Activated CD4-positive, alpha-beta memory T cell treated with anti-CD3 and anti-CD28 coated beads for 36 hours (primary cell): ENCODE data around the gene NOTUM. TPM values are rescaled to one million over a fixed set of nuclear protein-coding genes. Genes with fewer than 3 reads are reported as not detected.
A peak's percentile ranks its signal among the peaks of the same experiment; 100 is the strongest.

Experiments used
- CTCF ChIA-PET: fragments of 350-600 bp; sonication (Branson Sonifier 250); formaldehyde crosslinking; loops from one replicate; lab custom pipeline; 2021; ENCODE audit warnings: antibody characterized with exemption, inconsistent platforms; lab: Charles Lee
- POLR2A ChIA-PET: fragments of 350-600 bp; sonication (Branson Sonifier 250); formaldehyde crosslinking; loops from one replicate; lab custom pipeline; 2021; ENCODE audit warnings: antibody characterized with exemption; lab: Charles Lee
- DNase-seq: peaks from one replicate; pipeline ENCODE4 v3.0.0-alpha.2; 2020
- H3K27ac Mint-ChIP-seq: one replicate; pipeline ENCODE4 v1.8.0; 2021; ENCODE audit warnings: mixed read lengths
- H3K27me3 Mint-ChIP-seq: one replicate; pipeline ENCODE4 v1.8.0; 2021; ENCODE audit warnings: mixed read lengths
- H3K36me3 Mint-ChIP-seq: one replicate; pipeline ENCODE4 v1.8.0; 2021; ENCODE audit warnings: mixed read lengths
- H3K4me1 Mint-ChIP-seq: one replicate; pipeline ENCODE4 v1.8.0; 2021; ENCODE audit warnings: low read depth, mixed read lengths
- H3K4me3 Mint-ChIP-seq: one replicate; pipeline ENCODE4 v1.8.0; 2021; ENCODE audit warnings: mild to moderate bottlenecking, mixed read lengths
- H3K9me3 Mint-ChIP-seq: one replicate; pipeline ENCODE4 v1.8.0; 2021; ENCODE audit warnings: mixed read lengths
- intact Hi-C: fragments of 100-400 bp; cut with micrococcal nuclease; formaldehyde crosslinking; loops from one replicate; pipeline ENCODE4 v1.15.1; 2023
- total RNA-seq, 2 experiments: library from RNA; stranded (reverse); gene quantifications; one replicate each; pipeline ENCODE4 v1.2.3, GENCODE V29; 2021

NOTUM gene
- total RNA-seq, 2 experiments from 2014 or later = 0.22 to 0.40 TPM

GRCh38 chr17:81980707-81981343 lies 19.8 kb upstream of the NOTUM start:
- Mint-ChIP-seq H3K27ac (no peak overlapping the region), H3K4me1 (peaks cover 35% of the 10 kb centered on the region), H3K36me3 (peaks cover 11% of the 10 kb centered on the region), H3K4me3 (no peak overlapping the region), H3K9me3 (no peaks in the 10 kb centered on the region), H3K27me3 (no peaks in the 10 kb centered on the region)
- intact Hi-C loops = no loop called here
- POLR2A ChIA-PET = no interaction called here
- CTCF ChIA-PET = interaction anchor here (0.8 to 1.2 kb wide), 2 partner anchors 21 kb away, joined by 3 to 5 read pairs; no protein-coding TSS in a partner anchor
- DNase-seq = no peak

GRCh38 chr17:81980122-81980521 lies 19.1 kb upstream of the NOTUM start:
- Mint-ChIP-seq H3K27ac (no peak overlapping the region), H3K4me3 (no peak overlapping the region), H3K9me3 (no peaks in the 10 kb centered on the region), H3K4me1 (peaks cover 36% of the 10 kb centered on the region), H3K36me3 (peaks cover 8% of the 10 kb centered on the region), H3K27me3 (no peaks in the 10 kb centered on the region)
- no peak for DNase-seq
- intact Hi-C loops = no loop called here
- ChIA-PET POLR2A (interaction anchor here (1.4 kb wide), 1 partner anchor 13 kb away, joined by 3 read pairs; no protein-coding TSS in a partner anchor), CTCF (interaction anchor here (1.2 kb wide), 1 partner anchor 21 kb away, joined by 5 read pairs; no protein-coding TSS in a partner anchor)

DNA sequence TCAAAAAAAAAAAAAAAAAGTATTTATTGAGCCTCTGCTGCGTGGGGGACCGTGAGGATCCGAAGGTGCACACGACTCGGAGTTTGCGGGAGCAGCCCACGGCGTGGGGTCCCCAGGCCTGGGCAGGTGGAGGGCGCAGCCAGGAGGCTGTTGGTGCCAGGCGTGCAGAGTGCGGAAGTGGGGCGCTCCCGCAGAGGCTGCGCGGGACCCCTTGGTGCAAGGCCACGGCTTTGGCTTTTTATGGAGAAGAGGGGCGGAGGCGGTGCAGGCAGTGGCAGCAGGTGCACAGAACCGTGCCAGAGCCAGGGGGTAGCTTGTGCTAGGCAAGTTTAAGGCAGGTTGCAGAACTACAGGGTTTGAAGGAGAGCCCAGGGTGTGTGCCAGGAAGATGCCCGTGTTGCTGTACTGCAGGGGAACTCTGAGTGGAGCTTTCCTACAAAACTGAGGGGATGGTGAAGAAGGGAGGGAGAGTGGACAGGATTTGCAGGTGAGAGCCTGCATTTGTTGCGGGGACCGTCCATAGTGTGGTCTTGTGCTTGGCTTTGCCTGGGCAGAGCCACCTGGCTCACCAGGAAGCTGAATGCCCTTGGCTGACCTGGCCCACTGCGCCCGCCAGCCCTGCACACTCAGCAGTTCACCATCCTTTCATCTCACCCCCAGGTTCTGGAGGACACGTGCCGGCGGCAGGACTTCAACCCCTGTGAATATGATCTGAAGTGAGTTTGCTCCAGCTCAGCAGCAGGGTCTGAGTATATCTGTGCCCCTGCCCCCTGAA lies 17.7 kb upstream of the NOTUM start:
- intact Hi-C loops = loop anchor here (5.0 kb wide), 2 partner anchors 106 to 119 kb away; partner anchors contain the start of genes ARHGDIA and FASN
- Mint-ChIP-seq H3K4me1 (peaks cover 33% of the 10 kb centered on the region), H3K27ac (no peak overlapping the region), H3K27me3 (no peaks in the 10 kb centered on the region), H3K4me3 (peak overlapping the region; percentile 57), H3K9me3 (peaks cover 2% of the 10 kb centered on the region), H3K36me3 (peaks cover 5% of the 10 kb centered on the region)
- ChIA-PET POLR2A (interaction anchor here (0.6 to 1.4 kb wide), 3 partner anchors 11 to 161 kb away, joined by 3 to 4 read pairs (median 3); no protein-coding TSS in a partner anchor), CTCF (interaction anchor here (0.6 to 1.2 kb wide), 4 partner anchors 12 to 52 kb away, joined by 3 to 4 read pairs (median 3); no protein-coding TSS in a partner anchor)
- no peak for DNase-seq

GRCh38 chr17:81977211-81977808 lies 16.3 kb upstream of the NOTUM start, which contains the start of gene ASPSCR1:
ASPSCR1 (plus strand) TSS chr17:81977629; CDS start chr17:81977647, 18 bp downstream.
- Mint-ChIP-seq H3K4me3 (peak within 1 kb of the TSS; percentile 92), H3K4me1 (peaks cover 33% of the 10 kb centered on the region), H3K36me3 (peaks cover 3% of the 10 kb centered on the region), H3K27me3 (no peaks in the 10 kb centered on the region), H3K27ac (peak within 1 kb of the TSS; percentile 92), H3K9me3 (peaks cover 2% of the 10 kb centered on the region)
- intact Hi-C loops = loop anchor here (1.0 to 5.0 kb wide), 7 partner anchors 9 to 120 kb away; partner anchors contain the start of genes ARHGDIA, FASN, LRRC45 and P4HB
- ChIA-PET CTCF (interaction anchor here (1.2 to 3.3 kb wide), 3 partner anchors 10 to 43 kb away, joined by 4 to 13 read pairs (median 8); no protein-coding TSS in a partner anchor), POLR2A (interaction anchor here (0.7 to 1.8 kb wide), 4 partner anchors 10 to 121 kb away, joined by 4 to 8 read pairs (median 5); partner anchors contain the start of genes CENPX and FASN)
- DNase-seq = peak; percentile 91

- Mint-ChIP-seq H3K4me1 (peaks cover 33% of the 10 kb centered on the region), H3K27ac (peak overlapping the region; percentile 92), H3K27me3 (no peaks in the 10 kb centered on the region), H3K4me3 (peak overlapping the region; percentile 92), H3K9me3 (peaks cover 2% of the 10 kb centered on the region), H3K36me3 (peaks cover 3% of the 10 kb centered on the region)
- ChIA-PET POLR2A (interaction anchor here (0.5 to 1.8 kb wide), 5 partner anchors 9 to 121 kb away, joined by 3 to 8 read pairs (median 4); partner anchors contain the start of genes CENPX and FASN), CTCF (interaction anchor here (1.2 to 3.3 kb wide), 4 partner anchors 9 to 44 kb away, joined by 4 to 13 read pairs (median 8); no protein-coding TSS in a partner anchor)
- DNase-seq = peak; percentile 60
- intact Hi-C loops = loop anchor here (1.0 to 5.0 kb wide), 7 partner anchors 8 to 121 kb away; partner anchors contain the start of genes ARHGDIA, FASN, LRRC45 and P4HB
These were observed 15.6 kb upstream of the NOTUM start for GRCh38 chr17:81976332-81977210.

GRCh38 chr17:81973432-81973831 lies 12.4 kb upstream of the NOTUM start:
- DNase-seq = no peak
- no peak overlapping the region for H3K27ac Mint-ChIP-seq
- H3K4me3 Mint-ChIP-seq = no peak overlapping the region
- H3K4me1 Mint-ChIP-seq = peaks cover 18% of the 10 kb centered on the region
- no peaks in the 10 kb centered on the region for H3K36me3 Mint-ChIP-seq
- intact Hi-C loops = no loop called here
- no peaks in the 10 kb centered on the region for H3K27me3 Mint-ChIP-seq
- ChIA-PET CTCF (interaction anchor here (2.1 kb wide), 1 partner anchor 14 kb away, joined by 7 read pairs; no protein-coding TSS in a partner anchor), POLR2A (no interaction called here)
- peaks cover 2% of the 10 kb centered on the region for H3K9me3 Mint-ChIP-seq

- Mint-ChIP-seq H3K4me1 (peaks cover 14% of the 10 kb centered on the region), H3K27ac (peak overlapping the region; percentile 7), H3K4me3 (peak overlapping the region; percentile 1), H3K36me3 (no peaks in the 10 kb centered on the region), H3K9me3 (peaks cover 1% of the 10 kb centered on the region), H3K27me3 (no peaks in the 10 kb centered on the region)
- intact Hi-C loops = loop anchor here (1.0 kb wide), 1 partner anchor 8 kb away; the partner anchor contains the start of gene ASPSCR1
- ChIA-PET POLR2A (no interaction called here), CTCF (interaction anchor here (1.6 to 2.2 kb wide), 2 partner anchors 10 to 61 kb away, joined by 6 to 15 read pairs; no protein-coding TSS in a partner anchor)
- DNase-seq = no peak
These were observed 8.1 kb upstream of the NOTUM start for GRCh38 chr17:81968850-81969812.

- POLR2A ChIA-PET = interaction anchor here (1.5 kb wide), 1 partner anchor 69 kb away, joined by 4 read pairs; the partner anchor contains the start of gene DCXR
- DNase-seq = no peak
- Mint-ChIP-seq H3K27me3 (no peaks in the 10 kb centered on the region), H3K9me3 (no peaks in the 10 kb centered on the region), H3K27ac (peak overlapping the region; percentile 51), H3K36me3 (no peaks in the 10 kb centered on the region), H3K4me1 (peaks cover 14% of the 10 kb centered on the region), H3K4me3 (peak overlapping the region; percentile 39)
- CTCF ChIA-PET = interaction anchor here (1.2 to 2.2 kb wide), 5 partner anchors 9 to 62 kb away, joined by 4 to 15 read pairs (median 6); no protein-coding TSS in a partner anchor
- intact Hi-C loops = loop anchor here (1.0 kb wide), 1 partner anchor 9 kb away; the partner anchor contains the start of gene ASPSCR1
These were observed 7.4 kb upstream of the NOTUM start for GRCh38 chr17:81968396-81968745.

- peaks cover 14% of the 10 kb centered on the region for H3K4me1 Mint-ChIP-seq
- peak overlapping the region; percentile 39 for H3K4me3 Mint-ChIP-seq
- peak; percentile 94 for DNase-seq
- CTCF ChIA-PET = interaction anchor here (0.7 to 2.2 kb wide), 8 partner anchors 8 to 226 kb away, joined by 3 to 15 read pairs (median 5); partner anchors contain the start of gene ASPSCR1
- intact Hi-C loops = loop anchor here (1.0 kb wide), 1 partner anchor 10 kb away; the partner anchor contains the start of gene ASPSCR1
- H3K9me3 Mint-ChIP-seq = no peaks in the 10 kb centered on the region
- no peaks in the 10 kb centered on the region for H3K27me3 Mint-ChIP-seq
- POLR2A ChIA-PET = interaction anchor here (0.7 to 1.5 kb wide), 4 partner anchors 9 to 98 kb away, joined by 3 to 4 read pairs (median 4); partner anchors contain the start of gene DCXR
- peak overlapping the region; percentile 51 for H3K27ac Mint-ChIP-seq
- H3K36me3 Mint-ChIP-seq = no peaks in the 10 kb centered on the region
These were observed 6.8 kb upstream of the NOTUM start for GRCh38 chr17:81967533-81968395.
